A673 (cell line): Measurements from ENCODE around the gene WDR59. TPM values are rescaled to one million over a fixed set of nuclear protein-coding genes. Genes with fewer than 3 reads are reported as not detected.

Experiments used
- BruUV-seq: library from RNA; stranded (reverse); fragments of 400-500 nt; replicated peaks from 2 replicates; lab custom pipeline; 2021; lab: Mats Ljungman, UMichigan
- CTCF ChIA-PET: fragments of 300-600 bp; sonication (Branson Sonifier 250); formaldehyde crosslinking; loops from one replicate; lab custom pipeline; 2022; ENCODE audit warnings: antibody characterized with exemption; lab: Charles Lee
- POLR2A ChIA-PET: fragments of 300-600 bp; sonication (Branson Sonifier 250); formaldehyde crosslinking; loops from one replicate; lab custom pipeline; 2022; ENCODE audit warnings: antibody characterized with exemption; ENCODE audit not compliant: low non-redundant PET; lab: Charles Lee
- DNase-seq: peaks from one replicate; pipeline ENCODE4 v3.0.0-alpha.2; 2015; ENCODE audit warnings: low spot score
- H3K27ac ChIP-seq: fragments of 200-600 bp; sonication (generic); 2 replicates; pipeline ENCODE4 v1.5.1; 2016; ENCODE audit warnings: mixed run types, low read depth, mild to moderate bottlenecking, mixed read lengths, antibody characterized with exemption, low read length; ENCODE audit not compliant: poor library complexity, severe bottlenecking
- H3K27me3 ChIP-seq: fragments of 200-600 bp; sonication (generic); replicated peaks from 2 replicates; pipeline ENCODE4 v1.6.1; 2017; ENCODE audit warnings: mixed run types, low read depth, mild to moderate bottlenecking, mixed read lengths, antibody characterized with exemption, low read length; ENCODE audit not compliant: insufficient read depth, poor library complexity
- H3K36me3 ChIP-seq: fragments of 200-600 bp; sonication (generic); 2 replicates; pipeline ENCODE4 v1.6.1; 2016; ENCODE audit warnings: mixed run types, mild to moderate bottlenecking, mixed read lengths, antibody characterized with exemption, low read length; ENCODE audit not compliant: insufficient read depth, poor library complexity, severe bottlenecking
- H3K4me1 ChIP-seq: fragments of 200-600 bp; sonication (generic); 2 replicates; pipeline ENCODE4 v1.6.1; 2017; ENCODE audit warnings: mixed run types, mild to moderate bottlenecking, mixed read lengths, antibody characterized with exemption, low read length; ENCODE audit not compliant: insufficient read depth, poor library complexity, severe bottlenecking
- H3K4me3 ChIP-seq: fragments of 200-600 bp; sonication (generic); 2 replicates; pipeline ENCODE4 v1.5.1; 2016; ENCODE audit warnings: low read depth, mixed run types, mild to moderate bottlenecking, mixed read lengths, low read length; ENCODE audit not compliant: poor library complexity, severe bottlenecking
- H3K9me3 ChIP-seq: fragments of 200-600 bp; sonication (generic); 2 replicates; pipeline ENCODE4 v1.6.1; 2016; ENCODE audit warnings: mixed run types, low read depth, mild to moderate bottlenecking, mixed read lengths, antibody characterized with exemption, low read length; ENCODE audit not compliant: poor library complexity, severe bottlenecking
- EZH2 ChIP-seq: fragments of 200-600 bp; sonication (generic); IDR thresholded peaks from 2 replicates; pipeline ENCODE4 v1.6.1; 2017; ENCODE audit warnings: borderline replicate concordance, low read depth, mild to moderate bottlenecking, mixed read lengths, antibody characterized with exemption, low read length; ENCODE audit not compliant: poor library complexity, severe bottlenecking
- intact Hi-C: fragments of 100-400 bp; cut with micrococcal nuclease; formaldehyde crosslinking; loops from one replicate; pipeline ENCODE4 v1.10.0; 2022; ENCODE audit not compliant: unreplicated experiment
- total RNA-seq: library from RNA; stranded (reverse); gene quantifications from 2 replicates; pipeline ENCODE4 v1.2.3, GENCODE V29; 2021
- TF ChIP-seq, protein P1 (sequence below): fragments of 300-800, 200-600 bp; sonication (generic); conservative IDR thresholded peaks from 2 replicates; pipeline ENCODE4 v1.5.1; 2017; ENCODE audit warnings: low read depth, mild to moderate bottlenecking, antibody characterized with exemption, low read length, moderate library complexity, mixed read lengths

WDR59 gene
- total RNA-seq, 1 experiment from 2014 or later, result 51.4 TPM

DNA sequence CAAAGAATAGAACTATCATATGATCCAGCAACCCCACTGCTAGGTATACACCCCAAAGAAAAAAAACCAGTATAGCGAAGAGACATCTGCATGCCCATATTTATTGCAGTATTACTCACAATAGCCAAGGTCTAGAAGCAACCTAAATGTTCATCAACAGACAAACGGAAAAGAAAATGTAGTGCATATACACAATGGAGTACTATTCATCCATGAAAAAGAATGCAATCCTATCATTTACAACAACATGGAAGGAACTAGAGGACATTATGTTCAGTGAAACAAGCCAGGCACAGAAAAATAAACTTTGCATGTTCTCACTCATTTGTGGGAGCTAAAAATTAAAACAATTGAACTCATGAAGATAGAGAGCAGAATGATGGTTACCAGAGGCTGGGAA, 55.3 kb downstream of the WDR59 start:
- H3K4me3 ChIP-seq, result no peak overlapping the region
- H3K27ac ChIP-seq, result no peak overlapping the region
- no peak for TF ChIP-seq EZH2
- TF ChIP-seq, protein P1, sequence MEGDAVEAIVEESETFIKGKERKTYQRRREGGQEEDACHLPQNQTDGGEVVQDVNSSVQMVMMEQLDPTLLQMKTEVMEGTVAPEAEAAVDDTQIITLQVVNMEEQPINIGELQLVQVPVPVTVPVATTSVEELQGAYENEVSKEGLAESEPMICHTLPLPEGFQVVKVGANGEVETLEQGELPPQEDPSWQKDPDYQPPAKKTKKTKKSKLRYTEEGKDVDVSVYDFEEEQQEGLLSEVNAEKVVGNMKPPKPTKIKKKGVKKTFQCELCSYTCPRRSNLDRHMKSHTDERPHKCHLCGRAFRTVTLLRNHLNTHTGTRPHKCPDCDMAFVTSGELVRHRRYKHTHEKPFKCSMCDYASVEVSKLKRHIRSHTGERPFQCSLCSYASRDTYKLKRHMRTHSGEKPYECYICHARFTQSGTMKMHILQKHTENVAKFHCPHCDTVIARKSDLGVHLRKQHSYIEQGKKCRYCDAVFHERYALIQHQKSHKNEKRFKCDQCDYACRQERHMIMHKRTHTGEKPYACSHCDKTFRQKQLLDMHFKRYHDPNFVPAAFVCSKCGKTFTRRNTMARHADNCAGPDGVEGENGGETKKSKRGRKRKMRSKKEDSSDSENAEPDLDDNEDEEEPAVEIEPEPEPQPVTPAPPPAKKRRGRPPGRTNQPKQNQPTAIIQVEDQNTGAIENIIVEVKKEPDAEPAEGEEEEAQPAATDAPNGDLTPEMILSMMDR, result no peak
- no peaks in the 10 kb centered on the region for H3K27me3 ChIP-seq
- intact Hi-C loops, result no loop called here
- CTCF ChIA-PET, result no interaction called here
- H3K9me3 ChIP-seq, result no peaks in the 10 kb centered on the region
- POLR2A ChIA-PET, result no interaction called here
- BruUV-seq, result no TSS peak
- no peak for DNase-seq
- H3K4me1 ChIP-seq, result no peaks in the 10 kb centered on the region
- no peaks in the 10 kb centered on the region for H3K36me3 ChIP-seq

DNA sequence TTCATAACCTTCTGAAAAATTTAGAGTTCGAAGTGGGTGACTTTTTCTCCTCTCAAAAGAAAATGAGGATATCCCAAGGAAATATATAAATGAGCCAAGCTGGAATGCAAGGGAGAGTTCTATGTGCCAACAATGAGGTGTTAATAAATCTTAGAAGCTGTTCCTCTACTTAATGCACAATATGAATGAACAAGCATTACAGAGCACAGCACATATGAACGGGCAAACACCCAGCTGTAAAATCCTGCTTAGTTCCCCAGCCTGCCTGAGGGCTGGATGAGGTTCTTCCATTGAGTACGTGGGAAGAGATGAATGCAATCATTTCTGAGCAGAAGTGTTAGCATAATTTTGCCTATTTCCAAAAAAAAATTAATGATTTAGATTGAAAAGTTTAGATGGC, 58.1 kb downstream of the WDR59 start:
- peaks cover 9% of the 10 kb centered on the region for H3K36me3 ChIP-seq
- ChIA-PET POLR2A (no interaction called here), CTCF (no interaction called here)
- no peak overlapping the region for H3K27ac ChIP-seq
- BruUV-seq, result no TSS peak
- no peaks in the 10 kb centered on the region for H3K9me3 ChIP-seq
- DNase-seq, result no peak
- H3K4me1 ChIP-seq, result no peaks in the 10 kb centered on the region
- no peak overlapping the region for H3K4me3 ChIP-seq
- no peak for TF ChIP-seq EZH2
- TF ChIP-seq, protein P1, result no peak
- no peaks in the 10 kb centered on the region for H3K27me3 ChIP-seq
- intact Hi-C loops, result no loop called here

DNA sequence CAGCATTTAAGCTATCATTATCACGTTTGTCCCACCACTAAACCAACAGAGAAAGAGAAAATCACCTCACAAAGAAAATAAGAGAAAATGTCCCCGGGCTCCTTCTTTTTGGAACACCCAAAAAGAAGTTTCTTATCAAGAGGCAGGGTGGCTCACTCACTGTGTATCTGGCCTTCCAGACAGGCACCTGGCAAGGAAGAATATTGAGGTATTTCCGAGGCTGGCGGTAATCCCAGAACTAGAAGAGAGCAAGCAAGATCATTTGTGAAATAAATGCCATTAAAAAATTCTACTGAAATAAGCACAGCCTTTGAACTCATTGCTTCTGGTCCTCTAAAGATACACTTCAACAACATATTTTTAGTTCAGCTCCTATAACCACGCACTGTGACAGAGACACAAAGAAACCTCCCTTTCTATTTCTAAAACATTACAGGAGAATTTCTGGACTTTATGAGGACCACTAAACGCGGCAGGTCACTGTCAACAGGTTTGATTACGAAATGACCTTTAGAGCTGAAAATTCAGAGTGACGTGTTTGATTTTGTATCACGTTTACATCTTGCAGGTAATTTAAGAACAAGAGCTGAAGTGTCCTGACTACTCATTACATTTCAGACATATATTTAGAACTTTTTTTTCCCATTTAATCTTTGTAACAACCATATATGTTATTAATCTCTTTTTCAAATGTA, 61.0 kb downstream of the WDR59 start:
- no peak overlapping the region for H3K27ac ChIP-seq
- H3K27me3 ChIP-seq, result no peaks in the 10 kb centered on the region
- peaks cover 15% of the 10 kb centered on the region for H3K36me3 ChIP-seq
- no peaks in the 10 kb centered on the region for H3K4me1 ChIP-seq
- BruUV-seq, result no TSS peak
- ChIA-PET POLR2A (no interaction called here), CTCF (no interaction called here)
- TF ChIP-seq EZH2, result no peak
- TF ChIP-seq, protein P1, result no peak
- DNase-seq, result no peak
- intact Hi-C loops, result no loop called here
- H3K9me3 ChIP-seq, result no peaks in the 10 kb centered on the region
- no peak overlapping the region for H3K4me3 ChIP-seq
